Measurements from ENCODE around the gene STC2.

STC2 gene

GRCh38 chr5:173331287-173331686 is 3.1 kb upstream of the STC2 start:
- peaks cover 17 to 32% (median 30%) of the 10 kb centered on the region in 11 experiments for H3K27me3 ChIP-seq
- H3K4me1 ChIP-seq, result peaks cover 17 to 46% (median 35%) of the 10 kb centered on the region in 10 experiments; a peak in 19 of 20 replicates
- H3K9me3 ChIP-seq (replicated peaks in 1 of 11), result peaks cover 0 to 18% (median 0%) of the 10 kb centered on the region in 11 experiments; a peak in 7 of 22 replicates
- H3K27ac ChIP-seq, result peak overlapping the region in 5 of 11 experiments; percentile 5 to 78 (median 20); a peak in 7 of 22 replicates
- TF ChIP-seq Cebpa-rat (IDR thresholded peaks at IDR 0.05), result no peak
- peaks cover 0 to 3% (median 0%) of the 10 kb centered on the region in 11 experiments; a peak in 5 of 22 replicates for H4K20me1 ChIP-seq
- no peaks in the 10 kb centered on the region for H3K36me3 ChIP-seq
- H3K4me2 ChIP-seq, result peak overlapping the region in 10 of 11 experiments; percentile 1 to 75 (median 64); a peak in 11 of 22 replicates
- H3K9ac ChIP-seq, result no peak overlapping the region
- H3K4me3 ChIP-seq, result no peak overlapping the region

- Histone ChIP-seq H3K4me3 (peak overlapping the region; percentile 36 to 76 (median 72); a peak in 14 of 20 replicates), H3K4me2 (peak overlapping the region; percentile 63 to 92 (median 72))
Measured at GRCh38 chr5:173330338-173331206, 2.4 kb upstream of the STC2 start.

DNA sequence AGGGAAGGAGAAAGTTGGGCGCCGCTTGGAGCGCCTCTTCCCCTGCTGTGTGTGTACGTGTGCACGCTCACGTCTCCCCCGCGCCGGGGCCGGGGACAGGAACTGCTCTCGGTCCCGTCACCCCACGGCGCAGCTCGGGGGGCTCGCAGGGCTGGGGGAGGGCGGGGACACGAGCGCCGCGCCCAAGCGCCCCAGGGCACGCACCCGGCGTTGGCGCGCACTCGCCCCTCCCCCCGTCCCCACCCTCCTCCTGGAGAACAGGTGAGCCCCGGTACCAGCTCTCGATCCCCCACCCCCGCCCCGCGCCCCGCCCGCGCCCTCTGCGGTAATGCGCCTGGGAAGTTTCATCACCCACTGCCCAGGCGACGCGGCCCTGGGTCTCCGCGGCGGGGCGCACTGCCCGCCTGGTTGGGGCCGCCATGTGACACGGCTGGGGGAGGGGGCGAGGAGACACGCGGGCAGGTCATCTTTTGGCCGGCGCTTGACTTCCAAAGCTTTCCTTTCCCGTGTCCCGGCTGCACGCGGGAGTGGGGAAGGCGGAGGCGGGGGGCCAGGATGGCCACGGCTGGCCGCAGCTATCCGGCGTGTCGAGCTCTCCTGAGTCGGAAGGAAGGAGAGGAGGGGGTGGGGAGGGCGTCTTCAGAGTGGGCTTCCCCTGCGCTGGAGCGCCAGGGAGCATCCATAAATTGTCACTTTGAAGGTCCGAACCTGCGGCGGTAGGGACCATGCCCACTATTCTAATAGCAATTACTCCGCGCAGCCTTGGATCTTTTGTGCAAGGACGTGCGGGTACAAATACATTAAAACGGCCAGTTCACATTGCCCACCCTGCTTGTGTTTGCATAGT is 1.5 kb upstream of the STC2 start:
- H4K20me1 ChIP-seq, result peaks cover 0 to 17% (median 5%) of the 10 kb centered on the region in 11 experiments; a peak in 10 of 22 replicates
- peaks cover 17 to 40% (median 32%) of the 10 kb centered on the region in 11 experiments for H3K27me3 ChIP-seq
- no peak for TF ChIP-seq Cebpa-rat (IDR thresholded peaks at IDR 0.05)
- H3K4me3 ChIP-seq, result peak overlapping the region; percentile 55 to 76 (median 73)
- peaks cover 33 to 59% (median 49%) of the 10 kb centered on the region in 10 experiments for H3K4me1 ChIP-seq
- peaks cover 0 to 18% (median 0%) of the 10 kb centered on the region in 11 experiments; a peak in 7 of 22 replicates for H3K9me3 ChIP-seq (replicated peaks in 1 of 11)
- peak overlapping the region; percentile 70 to 84 (median 78) for H3K9ac ChIP-seq
- H3K4me2 ChIP-seq, result peak overlapping the region; percentile 82 to 95 (median 87)
- H3K36me3 ChIP-seq, result peaks cover 0 to 9% (median 0%) of the 10 kb centered on the region in 11 experiments; a peak in 1 of 22 replicates
- peak overlapping the region; percentile 2 to 82 (median 78); a peak in 21 of 22 replicates for H3K27ac ChIP-seq

More at GRCh38 chr5:173330338-173331206, 2.4 kb upstream of the STC2 start:
- H3K9ac ChIP-seq, result peak overlapping the region in 10 of 11 experiments; percentile 42 to 84 (median 74); a peak in 15 of 22 replicates
- peak overlapping the region in 10 of 11 experiments; percentile 56 to 81 (median 77); a peak in 19 of 22 replicates for H3K27ac ChIP-seq
- peaks cover 17 to 38% (median 32%) of the 10 kb centered on the region in 11 experiments for H3K27me3 ChIP-seq
- H3K36me3 ChIP-seq, result peaks cover 0 to 3% (median 0%) of the 10 kb centered on the region in 11 experiments; a peak in 1 of 22 replicates
- peaks cover 24 to 53% (median 42%) of the 10 kb centered on the region in 10 experiments for H3K4me1 ChIP-seq
- H4K20me1 ChIP-seq, result peaks cover 0 to 9% (median 1%) of the 10 kb centered on the region in 11 experiments; a peak in 10 of 22 replicates
- no peak for TF ChIP-seq Cebpa-rat (IDR thresholded peaks at IDR 0.05)
- peaks cover 0 to 18% (median 0%) of the 10 kb centered on the region in 11 experiments; a peak in 7 of 22 replicates for H3K9me3 ChIP-seq (replicated peaks in 1 of 11)

DNA sequence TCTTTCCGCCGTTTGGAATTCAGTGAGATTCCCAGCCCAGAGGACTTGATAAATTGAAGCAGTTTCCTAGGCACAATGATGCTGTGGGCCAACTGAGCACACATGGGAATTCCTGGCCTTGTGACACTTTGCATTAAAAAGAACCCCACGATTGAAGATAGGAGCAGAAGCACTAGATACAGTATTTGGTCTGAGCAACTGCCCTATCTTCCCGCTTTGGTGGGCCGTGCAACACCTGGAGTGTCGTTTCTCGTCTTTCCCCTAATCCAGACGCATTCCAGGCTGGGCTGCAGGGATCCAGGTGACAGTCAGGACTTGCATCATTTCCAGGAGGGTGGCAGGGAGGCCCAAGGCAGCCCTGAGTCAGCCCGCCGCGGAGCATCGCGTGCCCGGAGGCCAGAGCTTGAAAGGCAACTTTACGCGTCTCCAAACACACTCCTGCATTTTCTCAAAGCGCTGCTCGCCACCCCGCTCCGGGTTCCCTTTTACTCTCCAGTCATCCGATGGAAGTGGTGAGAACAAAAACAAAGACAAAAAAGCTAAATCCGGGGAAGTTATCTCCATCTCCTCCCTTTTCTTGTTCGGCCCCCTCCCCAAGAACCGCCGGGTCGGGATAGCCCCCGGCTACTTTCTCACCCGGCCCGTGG is 753 bp upstream of the STC2 start:
- H3K4me2 ChIP-seq, result peak overlapping the region; percentile 82 to 95 (median 87)

DNA sequence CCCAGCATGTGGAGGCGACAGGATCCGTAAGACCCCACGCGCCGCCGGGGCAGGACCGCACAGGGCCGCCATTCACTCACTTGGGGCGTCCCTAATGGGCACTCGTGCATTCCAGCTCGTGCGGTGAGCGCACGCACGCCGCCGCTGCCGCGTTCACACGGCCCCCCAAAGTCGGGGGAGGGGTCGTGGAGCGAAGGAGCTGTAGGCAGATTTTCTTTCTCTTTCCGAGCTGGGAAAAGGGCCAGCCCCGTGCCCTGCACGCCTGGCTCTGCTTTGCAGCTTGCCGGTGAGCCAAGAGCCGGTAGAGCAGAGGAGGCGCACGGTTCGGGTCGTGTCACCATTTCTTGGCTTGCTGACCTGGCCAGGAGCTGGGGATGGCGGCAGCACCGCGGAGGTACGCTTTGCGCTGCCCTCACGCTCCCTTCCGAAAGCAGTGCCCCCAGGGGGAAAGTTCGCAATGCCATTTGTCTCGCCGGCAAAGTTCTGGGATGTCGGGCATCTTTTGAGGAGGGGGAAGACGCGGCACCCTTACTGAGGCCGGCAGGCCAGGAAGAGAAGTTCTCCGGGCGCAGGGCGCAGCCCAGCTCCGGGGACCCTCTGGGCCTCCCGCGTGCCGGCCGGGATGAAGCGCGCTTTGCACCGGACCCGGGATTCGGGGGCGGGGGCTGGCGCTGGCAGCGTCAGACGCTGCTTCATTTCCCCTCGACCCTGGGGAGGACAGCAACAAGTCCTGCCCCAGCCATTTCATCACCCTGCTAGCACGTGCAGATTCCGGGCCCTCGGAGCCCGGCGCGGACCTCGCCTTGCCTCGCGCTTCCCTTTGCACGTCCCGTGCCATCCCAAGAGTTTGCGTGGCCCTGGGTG is 898 bp downstream of the STC2 start:
- Histone ChIP-seq H3K36me3 (peaks cover 5 to 23% (median 14%) of the 10 kb centered on the region in 11 experiments; a peak in 20 of 22 replicates), H3K27me3 (peaks cover 17 to 40% (median 32%) of the 10 kb centered on the region in 11 experiments), H3K4me2 (peak overlapping the region; percentile 82 to 95 (median 87)), H3K27ac (peak overlapping the region in 10 of 11 experiments; percentile 69 to 82 (median 78); a peak in 20 of 22 replicates), H4K20me1 (peaks cover 0 to 40% (median 17%) of the 10 kb centered on the region in 11 experiments; a peak in 10 of 22 replicates), H3K9me3 (replicated peaks in 1 of 11) (peaks cover 0 to 18% (median 0%) of the 10 kb centered on the region in 11 experiments; a peak in 7 of 22 replicates), H3K4me3 (peak overlapping the region; percentile 55 to 76 (median 73)), H3K4me1 (peaks cover 48 to 80% (median 67%) of the 10 kb centered on the region in 10 experiments), H3K9ac (peak overlapping the region; percentile 70 to 84 (median 78); a peak in 21 of 22 replicates)
- no peak for TF ChIP-seq Cebpa-rat (IDR thresholded peaks at IDR 0.05)

More for the DNA sequence above, 753 bp upstream of the STC2 start:
- H3K9me3 ChIP-seq (replicated peaks in 1 of 11), result peaks cover 0 to 18% (median 0%) of the 10 kb centered on the region in 11 experiments; a peak in 7 of 22 replicates
- peaks cover 0 to 9% (median 0%) of the 10 kb centered on the region in 11 experiments; a peak in 1 of 22 replicates for H3K36me3 ChIP-seq
- peaks cover 0 to 23% (median 7%) of the 10 kb centered on the region in 11 experiments; a peak in 10 of 22 replicates for H4K20me1 ChIP-seq
- H3K27ac ChIP-seq, result peak overlapping the region; percentile 11 to 82 (median 78); a peak in 21 of 22 replicates
- H3K4me1 ChIP-seq, result peaks cover 39 to 66% (median 51%) of the 10 kb centered on the region in 10 experiments
- peaks cover 17 to 40% (median 32%) of the 10 kb centered on the region in 11 experiments for H3K27me3 ChIP-seq
- TF ChIP-seq Cebpa-rat (IDR thresholded peaks at IDR 0.05), result no peak
- peak overlapping the region; percentile 55 to 76 (median 73) for H3K4me3 ChIP-seq
- H3K9ac ChIP-seq, result peak overlapping the region; percentile 70 to 84 (median 78)

- Histone ChIP-seq H3K27ac (peak overlapping the region in 10 of 11 experiments; percentile 22 to 82 (median 78); a peak in 19 of 22 replicates), H3K36me3 (peaks cover 13 to 31% (median 20%) of the 10 kb centered on the region in 11 experiments; a peak in 20 of 22 replicates), H3K4me3 (peak overlapping the region; percentile 55 to 76 (median 73)), H3K27me3 (peaks cover 17 to 40% (median 32%) of the 10 kb centered on the region in 11 experiments), H3K9ac (peak overlapping the region; percentile 54 to 84 (median 78); a peak in 21 of 22 replicates), H3K9me3 (replicated peaks in 1 of 11) (peaks cover 0 to 18% (median 0%) of the 10 kb centered on the region in 11 experiments; a peak in 7 of 22 replicates), H3K4me1 (peaks cover 56 to 83% (median 72%) of the 10 kb centered on the region in 10 experiments), H3K4me2 (peak overlapping the region; percentile 82 to 95 (median 87)), H4K20me1 (peaks cover 0 to 44% (median 17%) of the 10 kb centered on the region in 11 experiments; a peak in 10 of 22 replicates)
- no peak for TF ChIP-seq Cebpa-rat (IDR thresholded peaks at IDR 0.05)
Measured at GRCh38 chr5:173326501-173326960, 1.7 kb downstream of the STC2 start.

Measured in BLaER1 treated with 17β-estradiol and CSF1 and Interleukin-3, amounts not matched to agents 10 nM and 100 nM (cell line).